Measurements from ENCODE around the gene RAP1GAP.

The RAP1GAP gene

GRCh38 chr1:21616372-21616771 is 52.8 kb downstream of the RAP1GAP start:
- Histone ChIP-seq H3K9me2 (ENCODE audit: low read depth, low read length) (no peaks in the 10 kb centered on the region), H2AFZ (ENCODE audit: low read length) (no peak overlapping the region), H3K27me3 (ENCODE audit: insufficient read depth, low read length) (no peaks in the 10 kb centered on the region), H3K4me3 (ENCODE audit: low read depth, low read length, poor library complexity, severe bottlenecking) (no peak overlapping the region), H3K36me3 (ENCODE audit: insufficient read depth, low read length) (no peaks in the 10 kb centered on the region), H3K27ac (ENCODE audit: low read depth, low read length, poor library complexity, severe bottlenecking) (no peak overlapping the region), H4K20me1 (ENCODE audit: insufficient read depth, low read length) (no peaks in the 10 kb centered on the region), H3F3A (ENCODE audit: insufficient read depth, low read length) (no peaks in the 10 kb centered on the region), H3K79me2 (ENCODE audit: insufficient read depth, low read length) (no peaks in the 10 kb centered on the region), H3K4me2 (ENCODE audit: low read length) (no peak overlapping the region), H3K4me1 (ENCODE audit: insufficient read depth, low read length, severe bottlenecking) (no peaks in the 10 kb centered on the region), H3K9me3 (ENCODE audit: low read length) (no peaks in the 10 kb centered on the region), H3K9ac (ENCODE audit: low read length) (no peak overlapping the region)
- TF ChIP-seq EZH2 (IDR thresholded peaks at IDR 0.05; ENCODE audit: borderline replicate concordance, low read length), result no peak
- TF ChIP-seq, protein P1, sequence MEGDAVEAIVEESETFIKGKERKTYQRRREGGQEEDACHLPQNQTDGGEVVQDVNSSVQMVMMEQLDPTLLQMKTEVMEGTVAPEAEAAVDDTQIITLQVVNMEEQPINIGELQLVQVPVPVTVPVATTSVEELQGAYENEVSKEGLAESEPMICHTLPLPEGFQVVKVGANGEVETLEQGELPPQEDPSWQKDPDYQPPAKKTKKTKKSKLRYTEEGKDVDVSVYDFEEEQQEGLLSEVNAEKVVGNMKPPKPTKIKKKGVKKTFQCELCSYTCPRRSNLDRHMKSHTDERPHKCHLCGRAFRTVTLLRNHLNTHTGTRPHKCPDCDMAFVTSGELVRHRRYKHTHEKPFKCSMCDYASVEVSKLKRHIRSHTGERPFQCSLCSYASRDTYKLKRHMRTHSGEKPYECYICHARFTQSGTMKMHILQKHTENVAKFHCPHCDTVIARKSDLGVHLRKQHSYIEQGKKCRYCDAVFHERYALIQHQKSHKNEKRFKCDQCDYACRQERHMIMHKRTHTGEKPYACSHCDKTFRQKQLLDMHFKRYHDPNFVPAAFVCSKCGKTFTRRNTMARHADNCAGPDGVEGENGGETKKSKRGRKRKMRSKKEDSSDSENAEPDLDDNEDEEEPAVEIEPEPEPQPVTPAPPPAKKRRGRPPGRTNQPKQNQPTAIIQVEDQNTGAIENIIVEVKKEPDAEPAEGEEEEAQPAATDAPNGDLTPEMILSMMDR (IDR thresholded peaks at IDR 0.05; ENCODE audit: low read length), result no peak

- Histone ChIP-seq H3K36me3 (ENCODE audit: insufficient read depth, low read length) (no peaks in the 10 kb centered on the region), H3K79me2 (ENCODE audit: insufficient read depth, low read length) (no peaks in the 10 kb centered on the region), H2AFZ (ENCODE audit: low read length) (no peak overlapping the region), H3K9me3 (ENCODE audit: low read length) (no peaks in the 10 kb centered on the region), H4K20me1 (ENCODE audit: insufficient read depth, low read length) (no peaks in the 10 kb centered on the region), H3K9ac (ENCODE audit: low read length) (no peak overlapping the region), H3K4me1 (ENCODE audit: insufficient read depth, low read length, severe bottlenecking) (no peaks in the 10 kb centered on the region), H3K4me2 (ENCODE audit: low read length) (no peak overlapping the region), H3K27ac (ENCODE audit: low read depth, low read length, poor library complexity, severe bottlenecking) (no peak overlapping the region), H3K27me3 (ENCODE audit: insufficient read depth, low read length) (0 out of 2 replicates have a peak, but pooled peaks cover 6% of the 10 kb centered on the region), H3K4me3 (ENCODE audit: low read depth, low read length, poor library complexity, severe bottlenecking) (no peak overlapping the region), H3F3A (ENCODE audit: insufficient read depth, low read length) (no peaks in the 10 kb centered on the region), H3K9me2 (ENCODE audit: low read depth, low read length) (no peaks in the 10 kb centered on the region)
- TF ChIP-seq, protein P1 (IDR thresholded peaks at IDR 0.05; ENCODE audit: low read length), result no peak
- TF ChIP-seq EZH2 (IDR thresholded peaks at IDR 0.05; ENCODE audit: borderline replicate concordance, low read length), result no peak
These were observed 54.6 kb downstream of the RAP1GAP start for GRCh38 chr1:21614419-21615115.

DNA sequence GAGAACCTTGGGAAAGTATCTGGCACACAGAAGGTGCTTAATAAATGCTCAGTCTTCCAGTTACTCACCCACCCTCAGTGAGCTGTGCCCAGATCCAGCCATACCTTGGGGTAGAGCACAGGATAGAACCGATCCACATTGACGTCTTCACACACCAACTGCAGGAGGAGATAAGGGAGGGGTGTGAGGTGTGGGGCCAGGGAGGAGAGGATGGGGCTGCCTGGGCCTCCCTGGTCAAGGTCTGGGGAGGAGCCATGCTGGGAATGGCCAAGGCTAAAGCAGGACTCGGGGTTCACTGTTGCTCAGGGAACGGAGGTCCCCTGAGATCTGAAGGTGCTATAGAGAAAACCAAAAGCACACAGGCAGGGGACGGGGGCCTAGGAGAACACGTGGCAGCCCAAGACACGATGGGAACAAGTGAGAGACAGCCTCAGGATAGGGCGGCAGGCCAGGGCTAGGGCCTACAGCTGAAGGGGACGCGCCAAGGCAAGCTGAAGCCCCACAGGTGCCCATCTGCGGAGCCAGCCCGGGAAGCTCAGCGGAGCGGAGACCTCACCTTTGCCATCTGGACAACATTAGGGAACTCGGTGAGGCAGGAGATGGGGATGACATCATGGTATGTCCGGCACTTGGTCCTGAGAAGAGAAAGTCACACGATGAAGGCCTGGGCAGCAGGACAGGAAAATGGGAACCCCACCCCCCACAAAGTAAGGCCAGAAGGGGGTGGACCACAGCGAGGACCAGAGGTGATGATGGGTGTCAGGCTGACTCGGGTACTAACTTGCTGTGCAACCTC is 55.9 kb downstream of the RAP1GAP start:
- Histone ChIP-seq H2AFZ (ENCODE audit: low read length) (no peak overlapping the region), H3K4me2 (ENCODE audit: low read length) (no peak overlapping the region), H3K27ac (ENCODE audit: low read depth, low read length, poor library complexity, severe bottlenecking) (no peak overlapping the region), H4K20me1 (ENCODE audit: insufficient read depth, low read length) (no peaks in the 10 kb centered on the region), H3K9me3 (ENCODE audit: low read length) (no peaks in the 10 kb centered on the region), H3K27me3 (ENCODE audit: insufficient read depth, low read length) (0 out of 2 replicates have a peak, but pooled peaks cover 6% of the 10 kb centered on the region), H3K36me3 (ENCODE audit: insufficient read depth, low read length) (no peaks in the 10 kb centered on the region), H3K79me2 (ENCODE audit: insufficient read depth, low read length) (no peaks in the 10 kb centered on the region), H3F3A (ENCODE audit: insufficient read depth, low read length) (no peaks in the 10 kb centered on the region), H3K4me1 (ENCODE audit: insufficient read depth, low read length, severe bottlenecking) (no peaks in the 10 kb centered on the region), H3K4me3 (ENCODE audit: low read depth, low read length, poor library complexity, severe bottlenecking) (no peak overlapping the region), H3K9ac (ENCODE audit: low read length) (no peak overlapping the region), H3K9me2 (ENCODE audit: low read depth, low read length) (no peaks in the 10 kb centered on the region)
- TF ChIP-seq, protein P1 (IDR thresholded peaks at IDR 0.05; ENCODE audit: low read length), result no peak
- no peak for TF ChIP-seq EZH2 (IDR thresholded peaks at IDR 0.05; ENCODE audit: borderline replicate concordance, low read length)
